Measurements from ENCODE around the gene ATG2B. TPM values are rescaled to one million over a fixed set of nuclear protein-coding genes. Genes with fewer than 3 reads are reported as not detected.
A peak's percentile ranks its signal among the peaks of the same experiment; 100 is the strongest.

ATG2B gene
- total RNA-seq, 1 donor from 2014 or later: 9.2 TPM

DNA sequence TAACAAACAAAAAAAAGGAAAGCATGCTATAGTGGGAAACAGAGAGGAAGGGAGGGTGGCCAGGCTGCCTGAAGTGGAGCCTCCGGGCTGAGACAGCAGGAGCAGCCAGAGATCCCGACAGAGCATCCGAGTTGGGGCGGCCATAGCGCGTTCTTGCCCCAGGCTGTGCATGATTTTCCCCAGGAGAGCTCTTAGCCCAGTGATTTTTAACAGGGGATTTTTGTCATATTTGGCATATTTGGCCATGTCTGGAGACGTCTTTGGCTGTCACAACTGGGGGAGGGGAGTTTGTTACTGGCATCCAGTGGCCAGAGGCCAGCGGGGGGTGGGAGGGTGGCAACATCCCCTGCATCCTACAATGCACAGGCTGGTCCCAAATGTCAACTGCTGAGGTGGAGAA is 83.6 kb downstream of the ATG2B start:
- ATAC-seq (no peak), DNase-seq (ENCODE audit: missing footprints) (no peak)
- intact Hi-C loops (cut with DNase I): loop anchor here (5.0 kb wide), 2 partner anchors 282 to 717 kb away; no protein-coding TSS in a partner anchor

DNA sequence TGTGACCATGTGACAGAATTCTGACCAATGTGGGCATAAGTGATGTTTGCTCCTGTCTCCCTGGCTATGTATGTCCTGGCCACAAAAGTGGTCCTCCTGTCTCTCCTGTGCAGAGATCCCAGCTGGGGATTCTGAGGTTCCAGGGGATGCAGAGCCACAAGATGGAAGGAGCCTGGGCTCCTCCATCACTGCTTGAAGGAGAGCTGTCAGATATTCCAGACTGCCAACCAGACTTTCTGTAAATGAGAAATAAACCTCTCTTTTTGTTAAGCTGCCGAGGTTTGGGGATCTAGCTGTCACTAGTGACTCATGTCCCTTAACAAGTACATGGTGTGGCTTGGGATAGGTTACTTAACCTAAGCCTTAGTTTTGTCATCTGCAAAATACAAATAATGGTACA is 85.3 kb downstream of the ATG2B start:
- DNase-seq (ENCODE audit: missing footprints) (no peak), ATAC-seq (no peak)
- intact Hi-C loops (cut with DNase I): loop anchor here (5.0 kb wide), 2 partner anchors 281 to 716 kb away; no protein-coding TSS in a partner anchor

DNA sequence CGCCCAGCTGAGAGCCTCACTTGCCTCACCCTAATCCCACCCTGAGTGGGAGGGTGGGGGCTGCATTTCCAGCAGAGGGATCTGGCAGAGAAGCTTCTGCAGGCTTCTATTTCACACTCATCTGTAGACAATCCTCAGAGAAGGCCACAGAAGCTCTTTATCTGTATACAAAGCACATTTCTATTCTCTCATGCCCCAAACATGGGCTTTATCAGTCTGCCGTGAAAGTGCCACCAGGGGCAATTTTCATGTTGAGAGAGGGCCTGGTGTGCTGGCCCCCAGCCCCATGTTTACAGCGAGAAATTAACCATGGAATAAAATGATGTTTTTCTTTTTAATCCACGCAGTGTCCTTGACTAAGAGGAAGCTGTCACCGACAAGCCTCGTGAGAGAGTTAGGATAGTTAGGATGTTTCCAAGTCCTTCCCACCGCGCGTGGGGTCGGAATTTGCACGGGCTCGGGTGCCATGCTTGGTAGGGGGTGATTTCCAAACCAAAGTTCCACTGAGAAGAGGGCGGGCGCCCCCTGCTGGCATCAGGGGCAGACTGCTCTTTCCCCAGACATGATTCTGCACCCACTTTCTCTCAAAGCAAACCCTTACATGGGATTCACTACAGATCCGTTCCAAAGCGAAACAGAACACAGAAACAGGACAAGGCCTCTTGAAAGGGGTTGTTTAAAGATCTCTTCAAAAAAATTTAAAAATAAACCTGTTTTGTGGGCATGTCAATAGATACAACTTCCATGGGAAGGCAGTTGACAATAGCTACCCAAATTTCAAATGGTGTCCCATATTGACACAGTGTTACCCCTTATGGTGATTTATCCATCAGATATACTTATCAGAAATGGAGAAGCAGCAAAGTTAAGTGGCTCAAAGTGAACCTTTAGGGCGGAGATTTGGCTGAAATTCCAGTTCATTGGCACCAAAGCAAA is 87.7 kb downstream of the ATG2B start:
- ATAC-seq: peak; percentile 38
- intact Hi-C loops (cut with DNase I): loop anchor here (1.0 to 5.0 kb wide), 3 partner anchors 175 to 713 kb away; no protein-coding TSS in a partner anchor
- DNase-seq (ENCODE audit: missing footprints): peak; percentile 79

- DNase-seq (ENCODE audit: missing footprints) (no peak), ATAC-seq (no peak)
- intact Hi-C loops (cut with DNase I): no loop called here
These were observed 88.6 kb downstream of the ATG2B start for GRCh38 chr14:96274543-96274942.

DNA sequence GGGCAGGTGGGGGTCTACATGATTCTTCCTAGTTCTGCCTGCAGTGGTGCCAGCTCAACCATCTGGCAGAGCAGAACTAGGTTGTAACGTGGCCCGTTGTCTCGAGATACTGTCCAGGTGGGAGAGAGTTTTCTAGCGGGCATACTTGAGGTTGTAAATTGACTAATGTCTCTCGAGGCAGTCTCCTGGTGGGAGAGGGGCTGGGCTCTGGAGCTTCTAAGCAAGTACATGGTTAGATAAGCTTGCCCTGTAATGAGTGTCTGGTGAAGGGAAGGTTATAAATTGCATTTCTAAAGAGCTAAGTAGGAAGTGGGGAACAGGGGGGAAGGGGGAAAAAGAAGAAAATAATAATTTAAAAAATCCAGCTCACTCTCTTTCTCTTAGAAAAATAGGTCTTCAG is 89.0 kb downstream of the ATG2B start:
- intact Hi-C loops (cut with DNase I): no loop called here
- DNase-seq (ENCODE audit: missing footprints): no peak

DNA sequence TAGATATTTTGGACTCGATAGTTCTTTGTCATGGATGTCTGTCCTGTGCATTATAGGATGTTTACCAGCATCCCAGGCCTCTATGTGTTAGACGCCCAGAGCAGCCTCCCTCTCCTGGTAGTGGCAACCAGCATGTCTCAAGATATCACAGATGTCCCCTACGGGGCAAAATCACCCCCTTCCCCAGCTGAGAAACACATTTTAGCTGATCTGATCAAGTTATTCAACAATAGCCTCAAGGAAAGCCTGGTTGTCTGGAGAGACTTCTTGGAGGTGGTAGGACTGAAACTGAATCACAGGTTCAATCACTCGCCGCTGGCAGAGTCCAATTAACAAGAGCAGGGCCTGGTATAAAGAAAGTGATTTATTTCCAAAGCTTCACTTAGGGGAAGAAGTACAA is 89.5 kb downstream of the ATG2B start:
- intact Hi-C loops (cut with DNase I): no loop called here
- ATAC-seq (no peak), DNase-seq (ENCODE audit: missing footprints) (no peak)

More for the DNA sequence above, 89.0 kb downstream of the ATG2B start:
- no peak for ATAC-seq

DNA sequence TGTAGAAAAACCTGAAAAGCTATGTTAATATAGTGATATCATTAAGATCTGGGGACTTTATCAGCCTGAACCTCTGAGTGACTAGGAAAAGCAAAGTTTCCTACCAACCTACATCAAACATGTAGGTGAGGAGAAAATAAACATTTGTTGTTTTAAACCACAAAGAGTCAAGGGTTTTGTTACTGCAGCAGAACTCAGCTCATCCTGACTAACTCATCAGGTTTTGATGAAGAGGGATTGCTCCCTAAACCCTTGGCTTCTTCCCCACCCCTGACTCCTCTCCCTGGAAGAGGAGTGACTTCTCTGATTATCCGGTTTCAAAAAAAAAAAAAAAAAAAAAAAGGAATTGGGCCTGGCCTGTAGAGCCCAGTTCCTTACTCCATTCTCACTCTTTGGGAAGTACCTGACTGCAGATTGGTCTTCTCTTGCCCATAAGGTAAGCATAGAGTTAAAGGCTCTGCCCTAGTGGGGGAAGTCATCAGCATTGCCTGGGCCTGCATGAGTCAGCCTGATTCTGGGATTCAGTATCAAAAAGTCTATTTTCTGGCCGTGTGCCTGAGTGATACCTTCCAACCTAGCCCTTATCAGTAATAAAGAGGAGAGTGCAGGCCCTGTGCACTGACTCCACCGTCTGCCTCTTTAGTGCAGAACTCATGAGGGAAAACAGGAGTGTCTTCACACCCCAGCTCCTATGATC is 90.2 kb downstream of the ATG2B start:
- intact Hi-C loops (cut with DNase I): no loop called here
- DNase-seq (ENCODE audit: missing footprints): no peak
- ATAC-seq: no peak

DNA sequence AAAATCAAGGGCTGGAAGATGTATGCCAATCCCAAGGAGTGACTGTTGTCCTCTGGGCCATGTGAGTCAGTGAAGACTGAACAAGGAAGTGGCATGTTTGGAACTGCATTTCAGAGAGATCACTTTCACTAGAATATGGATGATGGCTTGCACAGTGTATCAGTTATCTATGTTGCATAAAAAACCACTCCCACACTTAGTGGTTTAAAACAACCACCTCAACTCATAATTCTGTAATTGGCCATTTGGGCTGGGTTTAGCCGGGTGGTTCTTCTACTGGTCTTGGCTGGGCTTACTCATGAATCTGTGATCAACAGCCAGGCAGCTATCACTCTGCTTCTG is 91.7 kb downstream of the ATG2B start:
- ATAC-seq: no peak
- intact Hi-C loops (cut with DNase I): no loop called here
- DNase-seq (ENCODE audit: missing footprints): no peak

- intact Hi-C loops (cut with DNase I): no loop called here
- DNase-seq (ENCODE audit: missing footprints) (no peak), ATAC-seq (peak; percentile 32)
These were observed 92.3 kb downstream of the ATG2B start for GRCh38 chr14:96270565-96271420.

DNA sequence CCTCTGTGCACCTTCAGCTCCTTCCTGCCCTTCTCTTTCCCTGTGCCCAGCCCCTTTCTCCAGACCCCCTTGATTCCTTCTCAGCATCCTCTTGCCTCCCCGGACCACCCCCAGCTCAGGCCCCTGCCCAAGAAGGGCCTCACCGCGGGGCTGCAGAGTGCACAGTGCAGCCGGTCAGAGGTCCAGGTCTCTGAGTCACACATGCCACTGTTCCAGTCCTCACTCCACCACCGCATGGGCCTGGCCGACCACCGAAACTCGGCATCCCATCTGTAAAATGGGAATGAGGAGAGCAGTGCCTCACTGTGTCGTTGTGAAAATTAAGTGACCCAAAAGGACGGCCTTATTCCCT is 93.8 kb downstream of the ATG2B start:
- peak; percentile 24 for ATAC-seq
- intact Hi-C loops (cut with DNase I): no loop called here
- no peak for DNase-seq (ENCODE audit: missing footprints)

DNA sequence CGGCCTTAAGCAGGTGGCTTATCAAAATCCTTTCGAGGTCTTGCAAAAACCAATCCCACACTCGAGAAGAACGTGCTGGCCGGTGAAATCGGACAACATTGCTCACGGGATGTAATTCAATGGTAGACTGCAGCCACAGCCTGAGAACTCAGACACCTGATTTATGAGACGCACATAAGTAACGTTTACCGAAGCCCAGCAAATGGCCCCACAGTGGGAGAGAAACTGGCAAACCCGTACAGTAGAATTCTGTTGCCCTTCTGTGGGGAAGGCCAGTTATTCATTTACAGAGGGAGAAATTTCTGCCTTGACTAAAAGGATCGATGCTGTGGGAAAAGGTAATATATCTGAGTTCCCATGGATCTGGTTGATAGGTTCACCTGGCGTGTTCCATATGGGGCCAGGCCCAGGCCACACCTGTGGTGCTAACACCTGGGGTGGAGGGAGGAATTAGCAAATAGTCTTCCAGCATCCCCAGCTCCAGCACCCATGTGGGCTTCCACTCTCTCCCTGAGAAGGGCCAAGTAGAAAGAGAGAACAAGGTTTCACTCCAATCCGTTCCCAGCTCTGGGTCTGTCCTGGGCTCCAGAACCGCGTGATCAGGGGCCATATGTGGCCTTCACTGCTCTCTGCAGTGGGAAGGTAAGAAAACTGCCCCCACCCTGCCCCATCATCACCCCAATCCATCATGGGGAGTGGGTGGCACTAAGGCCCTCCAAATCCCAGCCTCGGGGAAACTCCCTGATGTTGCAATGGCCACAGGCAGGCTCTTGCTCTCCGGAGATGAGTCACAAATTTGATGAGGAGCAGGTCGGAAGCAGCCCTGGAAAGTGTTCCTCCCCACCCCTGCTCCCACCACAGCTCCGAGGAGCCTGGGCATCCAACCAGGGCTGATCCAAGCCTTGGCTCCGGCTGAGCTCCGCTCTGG is 94.4 kb downstream of the ATG2B start:
- intact Hi-C loops (cut with DNase I): no loop called here
- no peak for DNase-seq (ENCODE audit: missing footprints)
- peak; percentile 51 for ATAC-seq

GRCh38 chr14:96267916-96268315 is 95.2 kb downstream of the ATG2B start:
- no peak for DNase-seq (ENCODE audit: missing footprints)
- no peak for ATAC-seq
- intact Hi-C loops (cut with DNase I): no loop called here

DNA sequence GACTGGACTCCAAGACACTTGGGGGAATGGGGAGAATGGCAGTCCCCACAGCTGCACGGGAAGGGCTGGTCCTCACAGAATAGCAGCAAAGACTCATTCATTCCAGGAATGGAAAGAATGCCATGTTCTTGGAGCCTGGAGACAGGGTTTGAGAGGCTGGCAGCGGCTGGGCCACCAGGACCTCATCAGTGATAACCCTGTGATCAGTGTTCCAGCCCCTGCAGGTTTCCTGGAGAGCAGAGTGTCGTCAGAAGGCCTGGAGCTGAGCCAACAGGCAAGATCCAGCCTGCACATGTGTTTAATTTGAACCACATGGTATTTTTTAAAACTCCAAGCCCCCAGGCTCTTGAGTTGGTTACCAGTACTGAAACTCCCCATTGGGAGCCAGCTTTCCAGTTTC is 95.8 kb downstream of the ATG2B start:
- DNase-seq (ENCODE audit: missing footprints) (no peak), ATAC-seq (peak; percentile 22)
- intact Hi-C loops (cut with DNase I): no loop called here

DNA sequence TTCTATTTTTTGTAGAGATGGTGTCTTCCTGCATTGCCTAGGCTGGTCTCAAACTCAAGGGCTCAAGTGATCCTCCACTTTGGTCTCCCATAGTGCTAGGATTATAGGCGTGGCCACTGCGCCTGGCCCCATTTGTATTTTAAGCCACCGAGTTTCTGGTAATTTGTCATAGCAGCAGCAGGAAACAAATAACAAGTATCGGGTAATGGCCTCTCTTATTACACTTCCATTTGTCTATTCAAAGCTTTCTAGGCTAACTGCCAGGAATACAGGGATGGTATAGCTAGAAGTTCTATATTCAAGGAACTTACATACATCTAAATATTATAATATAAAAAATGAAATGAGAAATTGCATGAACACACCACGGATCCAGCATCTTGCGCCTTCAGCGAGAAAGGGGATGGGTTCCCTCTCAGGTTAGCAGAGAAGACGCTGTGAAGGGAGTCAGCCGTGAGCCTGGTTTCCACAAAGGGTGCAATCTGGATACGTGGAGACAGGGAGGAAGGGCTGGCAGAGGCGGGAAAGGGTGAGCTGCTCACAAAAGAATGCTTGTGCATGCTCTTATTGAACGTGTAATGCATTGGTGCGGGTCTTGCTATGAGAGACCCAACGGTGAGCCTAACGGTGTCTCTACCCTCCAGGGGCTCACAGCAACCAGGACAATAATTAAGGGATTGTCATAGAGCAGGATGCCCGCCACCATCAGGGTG is 97.6 kb downstream of the ATG2B start:
- intact Hi-C loops (cut with DNase I): no loop called here
- DNase-seq (ENCODE audit: missing footprints): no peak
- no peak for ATAC-seq

DNA sequence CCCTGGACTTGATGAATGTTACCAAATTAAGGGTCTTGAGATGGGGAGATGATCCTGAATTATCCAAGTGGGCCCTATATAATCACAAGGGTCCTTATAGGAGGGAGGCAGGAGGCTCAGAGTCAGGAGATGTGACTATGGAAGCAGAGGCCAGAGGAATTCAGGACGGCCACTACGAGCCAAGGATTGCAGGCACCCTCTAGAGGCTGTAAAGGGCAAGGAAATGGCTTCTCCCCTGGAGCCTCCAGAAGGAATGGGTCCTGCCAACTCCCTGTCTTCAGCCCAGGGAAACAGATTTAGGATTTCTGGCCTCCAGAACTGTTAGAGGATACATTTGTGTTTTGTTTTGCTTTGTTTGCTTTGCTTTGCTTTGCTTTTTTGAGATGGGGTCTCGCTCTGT is 98.3 kb downstream of the ATG2B start:
- intact Hi-C loops (cut with DNase I): no loop called here
- DNase-seq (ENCODE audit: missing footprints) (no peak), ATAC-seq (no peak)

DNA sequence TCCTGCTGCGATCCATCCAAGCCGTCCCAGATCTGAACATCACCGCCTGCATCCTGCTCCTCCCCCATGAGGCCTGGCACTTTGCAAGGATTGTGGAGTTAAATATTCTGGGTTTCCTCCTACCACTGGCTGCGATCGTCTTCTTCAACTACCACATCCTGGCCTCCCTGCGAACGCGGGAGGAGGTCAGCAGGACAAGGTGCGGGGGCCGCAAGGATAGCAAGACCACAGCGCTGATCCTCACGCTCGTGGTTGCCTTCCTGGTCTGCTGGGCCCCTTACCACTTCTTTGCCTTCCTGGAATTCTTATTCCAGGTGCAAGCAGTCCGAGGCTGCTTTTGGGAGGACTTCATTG is 99.0 kb downstream of the ATG2B start:
- ATAC-seq (no peak), DNase-seq (ENCODE audit: missing footprints) (no peak)
- intact Hi-C loops (cut with DNase I): no loop called here

DNA sequence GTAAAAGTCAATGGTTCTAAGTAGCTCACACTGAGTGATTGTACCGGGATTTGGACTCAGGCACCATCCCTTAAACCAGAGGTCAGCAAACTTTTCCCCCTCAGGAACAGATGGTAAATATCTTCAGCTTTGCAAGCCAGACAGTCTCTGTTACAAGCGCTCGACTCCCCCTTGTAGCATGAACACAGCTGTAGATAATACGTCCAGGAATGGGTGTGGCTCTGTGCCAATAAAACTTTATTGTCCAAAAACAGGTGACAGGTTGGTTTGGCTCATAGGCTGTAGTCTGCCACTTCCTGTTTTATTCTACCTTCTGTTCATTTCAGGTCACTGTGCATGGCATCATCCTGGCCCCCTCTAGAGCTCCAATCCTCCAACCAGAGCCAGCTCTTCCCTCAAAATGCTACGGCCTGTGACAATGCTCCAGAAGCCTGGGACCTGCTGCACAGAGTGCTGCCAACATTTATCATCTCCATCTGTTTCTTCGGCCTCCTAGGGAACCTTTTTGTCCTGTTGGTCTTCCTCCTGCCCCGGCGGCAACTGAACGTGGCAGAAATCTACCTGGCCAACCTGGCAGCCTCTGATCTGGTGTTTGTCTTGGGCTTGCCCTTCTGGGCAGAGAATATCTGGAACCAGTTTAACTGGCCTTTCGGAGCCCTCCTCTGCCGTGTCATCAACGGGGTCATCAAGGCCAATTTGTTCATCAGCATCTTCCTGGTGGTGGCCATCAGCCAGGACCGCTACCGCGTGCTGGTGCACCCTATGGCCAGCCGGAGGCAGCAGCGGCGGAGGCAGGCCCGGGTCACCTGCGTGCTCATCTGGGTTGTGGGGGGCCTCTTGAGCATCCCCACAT is 99.6 kb downstream of the ATG2B start:
- DNase-seq (ENCODE audit: missing footprints) (no peak), ATAC-seq (no peak)
- intact Hi-C loops (cut with DNase I): no loop called here

All from Right ventricle myocardium inferior (tissue), 1 donor.